ENCODE results near the gene B9D1.

DNA sequence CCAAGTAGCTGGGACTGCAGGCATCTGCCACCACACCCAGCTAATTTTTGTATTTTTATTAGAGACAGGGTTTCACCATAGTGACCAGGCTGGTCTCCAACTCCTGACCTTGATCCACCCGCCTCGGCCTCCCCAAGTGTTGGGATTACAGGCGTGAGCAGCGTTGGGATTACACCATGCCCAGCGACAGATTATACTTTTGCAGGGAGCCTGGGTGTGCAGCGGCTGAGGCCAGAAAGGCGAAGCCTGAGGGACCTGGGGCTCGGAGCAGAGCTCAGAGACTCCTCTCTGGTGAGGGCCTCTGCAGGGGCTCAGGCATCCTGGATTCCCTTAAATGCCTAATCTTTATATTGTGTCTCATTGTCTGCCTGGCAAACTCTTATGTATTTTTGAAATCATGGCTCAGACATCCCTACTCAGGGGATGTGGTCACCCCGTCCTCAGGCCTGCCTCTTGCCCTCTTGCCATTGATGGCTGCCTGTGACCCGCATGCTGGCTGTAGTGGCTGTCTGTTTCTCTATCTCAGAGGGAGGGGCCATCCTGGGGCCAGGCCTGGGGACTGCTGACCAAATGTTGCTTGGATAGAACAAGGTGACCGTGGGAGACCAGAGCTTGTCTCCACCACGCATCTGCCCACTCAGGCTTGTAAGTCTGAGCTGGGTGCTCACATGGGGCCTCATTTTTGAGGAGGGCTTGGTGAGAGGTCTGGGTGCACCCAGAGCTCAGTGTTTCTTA, 42.6 kb downstream of the B9D1 start:
- TF ChIP-seq POLR2AphosphoS5 (IDR thresholded peaks at IDR 0.05) (no peak), EP300 (IDR thresholded peaks at IDR 0.05) (no peak), POLR2A (IDR thresholded peaks at IDR 0.05) (no peak)

Data from stomach (tissue), 4 donors.